Liver (tissue), 3 donors: ENCODE measurements around the gene ARMC9.

Experiments used
- ATF3 ChIP-seq: IDR thresholded peaks from 2 replicates; pipeline ENCODE4 v1.6.1; 2016; ENCODE audit warnings: antibody characterized with exemption
- CTCF ChIP-seq: fragments of 150-350 bp; IDR thresholded peaks from 2 replicates; pipeline ENCODE4 v1.5.1; 2017; ENCODE audit warnings: improper control_type of control experiment, low read depth, low read length; ENCODE audit not compliant: missing input control
- GABPA ChIP-seq, 2 donors: IDR thresholded peaks in 1 of 2; conservative IDR thresholded peaks in 1 of 2; 2 replicates each; pipeline ENCODE4 v1.6.1; 2016; ENCODE audit warnings: antibody characterized with exemption in 2 of 2, mild to moderate bottlenecking in 1 of 2, moderate library complexity in 1 of 2
- JUND ChIP-seq, 2 donors: IDR thresholded peaks; 2 replicates each; pipeline ENCODE4 v1.6.1; 2016; ENCODE audit warnings: antibody characterized with exemption in 2 of 2
- MAX ChIP-seq: IDR thresholded peaks from 2 replicates; pipeline ENCODE4 v1.6.1; 2016; ENCODE audit warnings: antibody characterized with exemption
- RAD21 ChIP-seq, 2 donors: IDR thresholded peaks; 2 replicates each; pipeline ENCODE4 v1.6.1; 2016; ENCODE audit warnings: antibody characterized with exemption in 2 of 2, mild to moderate bottlenecking in 2 of 2
- REST ChIP-seq: IDR thresholded peaks from 2 replicates; pipeline ENCODE4 v1.6.1; 2016; ENCODE audit warnings: antibody characterized with exemption, mild to moderate bottlenecking
- SP1 ChIP-seq: IDR thresholded peaks from 2 replicates; pipeline ENCODE4 v1.6.1; 2018; ENCODE audit warnings: antibody characterized with exemption, mild to moderate bottlenecking
- donor health status: healthy.
- donor health status: healthy.

GRCh38 chr2:231191896-231192872, 6.2 kb upstream of the ARMC9 start:
- TF ChIP-seq CTCF (peak; percentile 48), RAD21 (IDR thresholded peaks at IDR 0.05) (peak; percentile 75 to 85), REST (no peak), MAX (peak; percentile 13), GABPA (IDR thresholded peaks at IDR 0.05 in 1 of 2, conservative IDR thresholded peaks at IDR 0.05 in 1 of 2) (no peak), ATF3 (no peak), SP1 (no peak), JUND (IDR thresholded peaks at IDR 0.05) (no peak)
